Measurements from ENCODE around the gene RNU4-1.

- TF ChIP-seq, protein P1, sequence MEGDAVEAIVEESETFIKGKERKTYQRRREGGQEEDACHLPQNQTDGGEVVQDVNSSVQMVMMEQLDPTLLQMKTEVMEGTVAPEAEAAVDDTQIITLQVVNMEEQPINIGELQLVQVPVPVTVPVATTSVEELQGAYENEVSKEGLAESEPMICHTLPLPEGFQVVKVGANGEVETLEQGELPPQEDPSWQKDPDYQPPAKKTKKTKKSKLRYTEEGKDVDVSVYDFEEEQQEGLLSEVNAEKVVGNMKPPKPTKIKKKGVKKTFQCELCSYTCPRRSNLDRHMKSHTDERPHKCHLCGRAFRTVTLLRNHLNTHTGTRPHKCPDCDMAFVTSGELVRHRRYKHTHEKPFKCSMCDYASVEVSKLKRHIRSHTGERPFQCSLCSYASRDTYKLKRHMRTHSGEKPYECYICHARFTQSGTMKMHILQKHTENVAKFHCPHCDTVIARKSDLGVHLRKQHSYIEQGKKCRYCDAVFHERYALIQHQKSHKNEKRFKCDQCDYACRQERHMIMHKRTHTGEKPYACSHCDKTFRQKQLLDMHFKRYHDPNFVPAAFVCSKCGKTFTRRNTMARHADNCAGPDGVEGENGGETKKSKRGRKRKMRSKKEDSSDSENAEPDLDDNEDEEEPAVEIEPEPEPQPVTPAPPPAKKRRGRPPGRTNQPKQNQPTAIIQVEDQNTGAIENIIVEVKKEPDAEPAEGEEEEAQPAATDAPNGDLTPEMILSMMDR (IDR thresholded peaks at IDR 0.05; ENCODE audit: insufficient read depth, low read length, poor library complexity, severe bottlenecking) = no peak
- no peak for TF ChIP-seq EZH2phosphoT487 (conservative IDR thresholded peaks at IDR 0.05; ENCODE audit: low read length)
Observed at GRCh38 chr12:120264086-120264903, 28.7 kb downstream of the RNU4-1 start.
